ENCODE results near the gene RNF130. TPM values are rescaled to one million over a fixed set of nuclear protein-coding genes. Genes with fewer than 3 reads are reported as not detected.

Gene RNF130
- total and polyA plus RNA-seq, 4 donors, result 75.9 to 123 (median 90.8) TPM

DNA sequence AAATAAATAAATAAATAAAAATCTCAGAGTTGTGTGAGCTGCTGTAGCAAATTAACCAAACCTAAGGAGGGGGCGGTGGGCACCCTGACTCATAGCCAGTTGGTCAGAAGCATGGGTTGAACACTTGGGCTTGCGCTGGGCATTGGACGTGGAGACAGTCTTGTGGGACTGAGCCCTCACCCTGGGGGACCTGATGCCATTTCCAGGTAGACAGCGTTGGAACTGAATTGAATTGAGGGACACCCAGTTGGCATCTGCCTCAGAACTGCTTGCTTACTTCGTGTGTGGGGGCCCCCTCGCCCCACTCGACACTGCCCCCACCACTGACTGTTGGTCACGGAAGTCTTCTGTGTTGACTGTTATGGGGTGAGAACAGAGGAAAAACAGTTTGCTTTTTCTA is 144.9 kb downstream of the RNF130 start:
- DNase-seq, result no peak
- ATAC-seq (ENCODE audit: insufficient read depth, low FRiP score), result no peak
- Histone ChIP-seq H3K9me3 (ENCODE audit: control insufficient read depth in 4 of 4, insufficient read depth in 3 of 4, low read length in 3 of 4) (no peaks in the 10 kb centered on the region), H3K36me3 (ENCODE audit: control insufficient read depth in 4 of 4, insufficient read depth in 4 of 4, low read length in 4 of 4) (no peaks in the 10 kb centered on the region), H3K27ac (ENCODE audit: low read depth in 1 of 2, low read length in 1 of 2) (no peak overlapping the region), H3K4me1 (ENCODE audit: control insufficient read depth in 5 of 5, insufficient read depth in 5 of 5, low read length in 5 of 5) (no peaks in the 10 kb centered on the region), H3K9ac (ENCODE audit: insufficient read depth in 1 of 2, low read length in 2 of 2) (no peak overlapping the region), H3K27me3 (ENCODE audit: control insufficient read depth in 3 of 3, insufficient read depth in 3 of 3, low read length in 2 of 3) (no peaks in the 10 kb centered on the region), H3K4me3 (no peak overlapping the region)
- 84 to 87% methylated on average over 8 of the region's 8 CpGs for WGBS, 2 donors
- TF ChIP-seq CTCF (IDR thresholded peaks at IDR 0.05; ENCODE audit: control extremely low read depth, extremely low read depth), result no peak

GRCh38 chr5:179923436-179923835 is 148.1 kb downstream of the RNF130 start:
- ATAC-seq (ENCODE audit: insufficient read depth, low FRiP score), result no peak
- no peaks in the 10 kb centered on the region for H3K27me3 ChIP-seq (ENCODE audit: control insufficient read depth in 3 of 3, insufficient read depth in 3 of 3, low read length in 2 of 3)
- no peaks in the 10 kb centered on the region for H3K36me3 ChIP-seq (ENCODE audit: control insufficient read depth in 4 of 4, insufficient read depth in 4 of 4, low read length in 4 of 4)
- no peak overlapping the region for H3K4me3 ChIP-seq
- no peaks in the 10 kb centered on the region for H3K9me3 ChIP-seq (ENCODE audit: control insufficient read depth in 4 of 4, insufficient read depth in 3 of 4, low read length in 3 of 4)
- 63 to 75% methylated on average over 6 of the region's 6 CpGs for WGBS, 2 donors
- DNase-seq, result no peak
- H3K27ac ChIP-seq (ENCODE audit: low read depth in 1 of 2, low read length in 1 of 2), result no peak overlapping the region
- H3K9ac ChIP-seq (ENCODE audit: insufficient read depth in 1 of 2, low read length in 2 of 2), result no peak overlapping the region
- no peaks in the 10 kb centered on the region for H3K4me1 ChIP-seq (ENCODE audit: control insufficient read depth in 5 of 5, insufficient read depth in 5 of 5, low read length in 5 of 5)
- TF ChIP-seq CTCF (IDR thresholded peaks at IDR 0.05; ENCODE audit: control extremely low read depth, extremely low read depth), result no peak

- WGBS, 2 donors, result 93 to 97% methylated on average over 4 of the region's 4 CpGs
Measured at GRCh38 chr5:179920175-179920574, 151.4 kb downstream of the RNF130 start.

More at GRCh38 chr5:179920175-179920574, 151.4 kb downstream of the RNF130 start:
- ATAC-seq (ENCODE audit: insufficient read depth, low FRiP score), result no peak
- H3K9ac ChIP-seq (ENCODE audit: insufficient read depth in 1 of 2, low read length in 2 of 2), result no peak overlapping the region
- H3K4me1 ChIP-seq (ENCODE audit: control insufficient read depth in 5 of 5, insufficient read depth in 5 of 5, low read length in 5 of 5), result no peaks in the 10 kb centered on the region
- TF ChIP-seq CTCF (IDR thresholded peaks at IDR 0.05; ENCODE audit: control extremely low read depth, extremely low read depth), result no peak
- no peak for DNase-seq
- H3K36me3 ChIP-seq (ENCODE audit: control insufficient read depth in 4 of 4, insufficient read depth in 4 of 4, low read length in 4 of 4), result no peaks in the 10 kb centered on the region
- no peaks in the 10 kb centered on the region for H3K27me3 ChIP-seq (ENCODE audit: control insufficient read depth in 3 of 3, insufficient read depth in 3 of 3, low read length in 2 of 3)
- no peak overlapping the region for H3K27ac ChIP-seq (ENCODE audit: low read depth in 1 of 2, low read length in 1 of 2)
- no peak overlapping the region for H3K4me3 ChIP-seq
- no peaks in the 10 kb centered on the region for H3K9me3 ChIP-seq (ENCODE audit: control insufficient read depth in 4 of 4, insufficient read depth in 3 of 4, low read length in 3 of 4)
